Astrocyte (in vitro differentiated cells and primary cell): Measurements from ENCODE around the gene WFDC5.

Experiments used
- EZH2 ChIP-seq: IDR thresholded peaks from 2 replicates; pipeline ENCODE4 v1.6.1; 2012; ENCODE audit warnings: mild to moderate bottlenecking, low read length, inconsistent platforms; ENCODE audit not compliant: insufficient read depth
- TF ChIP-seq, protein P1 (sequence below): IDR thresholded peaks from 2 replicates; pipeline ENCODE4 v1.5.1; 2011; ENCODE audit warnings: low read depth, mild to moderate bottlenecking, inconsistent platforms, low read length, moderate library complexity; ENCODE audit not compliant: insufficient read depth

DNA sequence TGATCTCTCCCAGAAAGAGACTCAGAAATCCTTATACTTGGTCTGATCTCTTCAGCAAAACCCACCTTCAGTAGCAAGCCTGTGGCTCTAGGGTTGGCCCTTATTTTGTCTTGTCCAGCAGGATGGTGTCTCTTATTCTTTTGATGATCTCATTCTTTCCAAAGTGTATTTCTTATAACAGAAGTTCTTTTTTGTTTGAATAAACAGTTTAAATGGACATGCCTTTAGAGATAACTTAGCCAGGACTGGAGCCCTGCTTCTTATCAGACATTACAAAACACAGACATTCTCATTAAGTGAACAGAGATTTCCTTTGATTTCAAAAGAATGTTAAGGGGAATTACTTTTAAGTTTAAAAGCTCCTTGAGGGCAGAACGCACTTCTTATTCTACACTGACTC, 45.7 kb downstream of the WFDC5 start:
- TF ChIP-seq, protein P1, sequence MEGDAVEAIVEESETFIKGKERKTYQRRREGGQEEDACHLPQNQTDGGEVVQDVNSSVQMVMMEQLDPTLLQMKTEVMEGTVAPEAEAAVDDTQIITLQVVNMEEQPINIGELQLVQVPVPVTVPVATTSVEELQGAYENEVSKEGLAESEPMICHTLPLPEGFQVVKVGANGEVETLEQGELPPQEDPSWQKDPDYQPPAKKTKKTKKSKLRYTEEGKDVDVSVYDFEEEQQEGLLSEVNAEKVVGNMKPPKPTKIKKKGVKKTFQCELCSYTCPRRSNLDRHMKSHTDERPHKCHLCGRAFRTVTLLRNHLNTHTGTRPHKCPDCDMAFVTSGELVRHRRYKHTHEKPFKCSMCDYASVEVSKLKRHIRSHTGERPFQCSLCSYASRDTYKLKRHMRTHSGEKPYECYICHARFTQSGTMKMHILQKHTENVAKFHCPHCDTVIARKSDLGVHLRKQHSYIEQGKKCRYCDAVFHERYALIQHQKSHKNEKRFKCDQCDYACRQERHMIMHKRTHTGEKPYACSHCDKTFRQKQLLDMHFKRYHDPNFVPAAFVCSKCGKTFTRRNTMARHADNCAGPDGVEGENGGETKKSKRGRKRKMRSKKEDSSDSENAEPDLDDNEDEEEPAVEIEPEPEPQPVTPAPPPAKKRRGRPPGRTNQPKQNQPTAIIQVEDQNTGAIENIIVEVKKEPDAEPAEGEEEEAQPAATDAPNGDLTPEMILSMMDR, result no peak
- no peak for TF ChIP-seq EZH2
